Neutrophil (primary cell): ENCODE data around the gene KIAA1586.
"Not testable (repeated sequence)": the region's sequence is repeated elsewhere in the genome, so short reads cannot be mapped to it uniquely, and the experiment has no call there.

Experiments used
- H3K27ac ChIP-seq: fragments of 200-600 bp; sonication (generic); 2 replicates; pipeline ENCODE4 v1.5.1; 2016; ENCODE audit warnings: mild to moderate bottlenecking, moderate library complexity
- H3K27me3 ChIP-seq: fragments of 200-600 bp; sonication (generic); 2 replicates; pipeline ENCODE4 v1.6.0; 2016; ENCODE audit warnings: mild to moderate bottlenecking
- H3K36me3 ChIP-seq: fragments of 200-600 bp; sonication (generic); 2 replicates; pipeline ENCODE4 v1.5.1; 2017
- H3K4me1 ChIP-seq, 2 experiments: fragments of 200-600 bp in 1 of 2; sonication (generic) in 1 of 2; 1 replicate in 1 of 2; 2 replicates in 1 of 2; pipeline versions ENCODE4 v1.5.1 to v1.6.1; 2013 to 2016; ENCODE audit warnings: low read depth in 1 of 2, low read length in 1 of 2, mild to moderate bottlenecking in 1 of 2, moderate library complexity in 1 of 2; ENCODE audit not compliant: control insufficient read depth in 1 of 2, insufficient read depth in 1 of 2
- H3K4me3 ChIP-seq, 2 experiments: fragments of 200-600 bp in 1 of 2; sonication (generic) in 1 of 2; 1 replicate in 1 of 2; 2 replicates in 1 of 2; pipeline ENCODE4 v1.5.1; 2013 to 2016; ENCODE audit warnings: low read depth in 1 of 2, low read length in 1 of 2, mild to moderate bottlenecking in 1 of 2, moderate library complexity in 1 of 2
- H3K9me3 ChIP-seq: fragments of 200-600 bp; sonication (generic); 2 replicates; pipeline ENCODE4 v1.5.1; 2016
- CTCF ChIP-seq: fragments of 200-600 bp; sonication (generic); IDR thresholded peaks from 2 replicates; pipeline ENCODE4 v1.5.1; 2016; ENCODE audit warnings: antibody characterized with exemption

Gene KIAA1586

GRCh38 chr6:57038906-57039305 is 7.6 kb upstream of the KIAA1586 start:
- no peak overlapping the region for H3K4me3 ChIP-seq
- H3K36me3 ChIP-seq = no peaks in the 10 kb centered on the region
- H3K27ac ChIP-seq = no peak overlapping the region
- H3K4me1 ChIP-seq = no peaks in the 10 kb centered on the region
- no peak for TF ChIP-seq CTCF
- H3K9me3 ChIP-seq = no peaks in the 10 kb centered on the region
- no peaks in the 10 kb centered on the region for H3K27me3 ChIP-seq

GRCh38 chr6:57040011-57040410 is 6.5 kb upstream of the KIAA1586 start:
- Histone ChIP-seq H3K27me3 (peaks cover 8% of the 10 kb centered on the region), H3K9me3 (no peaks in the 10 kb centered on the region), H3K4me3 (no peak overlapping the region), H3K27ac (no peak overlapping the region), H3K36me3 (no peaks in the 10 kb centered on the region), H3K4me1 (no peaks in the 10 kb centered on the region)
- no peak for TF ChIP-seq CTCF

GRCh38 chr6:57044061-57044460 is 2.4 kb upstream of the KIAA1586 start:
- H3K9me3 ChIP-seq, H3K36me3 ChIP-seq, H3K4me1 ChIP-seq, H3K4me3 ChIP-seq, H3K27ac ChIP-seq: not testable (repeated sequence)
- H3K27me3 ChIP-seq = peaks cover 24% of the 10 kb centered on the region

GRCh38 chr6:57044568-57044967 is 1.9 kb upstream of the KIAA1586 start:
- no peaks in the 10 kb centered on the region for H3K36me3 ChIP-seq
- H3K27ac ChIP-seq = no peak overlapping the region
- TF ChIP-seq CTCF = no peak
- H3K9me3 ChIP-seq = no peaks in the 10 kb centered on the region
- H3K4me1 ChIP-seq = peaks cover 0 to 7% of the 10 kb centered on the region in 2 experiments
- peaks cover 24% of the 10 kb centered on the region for H3K27me3 ChIP-seq
- no peak overlapping the region for H3K4me3 ChIP-seq

- not testable (repeated sequence) for H3K36me3 ChIP-seq, H3K27ac ChIP-seq, H3K4me3 ChIP-seq, H3K4me1 ChIP-seq, H3K9me3 ChIP-seq
- peaks cover 24% of the 10 kb centered on the region for H3K27me3 ChIP-seq
These were observed 728 bp downstream of the KIAA1586 start for GRCh38 chr6:57047257-57047585.

GRCh38 chr6:57047859-57048258 is 1.4 kb downstream of the KIAA1586 start:
- not testable (repeated sequence) for H3K27ac ChIP-seq

GRCh38 chr6:57048577-57048976 is 2.1 kb downstream of the KIAA1586 start:
- TF ChIP-seq CTCF = no peak
- Histone ChIP-seq H3K4me1 (peaks cover 0 to 7% of the 10 kb centered on the region in 2 experiments), H3K9me3 (no peaks in the 10 kb centered on the region), H3K27ac (no peak overlapping the region), H3K36me3 (peaks cover 7% of the 10 kb centered on the region), H3K4me3 (no peak overlapping the region), H3K27me3 (peaks cover 24% of the 10 kb centered on the region)

More at GRCh38 chr6:57047859-57048258, 1.4 kb downstream of the KIAA1586 start:
- peaks cover 24% of the 10 kb centered on the region for H3K27me3 ChIP-seq
- H3K4me3 ChIP-seq, H3K9me3 ChIP-seq, H3K4me1 ChIP-seq, H3K36me3 ChIP-seq: not testable (repeated sequence)
